Mammary epithelial cell (primary cell): Measurements from ENCODE around the gene A2ML1.

Experiments
- CTCF ChIP-seq, 2 donors: IDR thresholded peaks in 1 of 2; conservative IDR thresholded peaks in 1 of 2; 2 replicates each; pipeline ENCODE4 v1.5.1; 2011 to 2012; ENCODE audit warnings: inconsistent platforms in 2 of 2, low read length in 2 of 2, mild to moderate bottlenecking in 2 of 2, control low read depth in 1 of 2, low read depth in 1 of 2; ENCODE audit not compliant: insufficient read depth in 1 of 2; ENCODE audit errors: extremely low read depth in 1 of 2
- EZH2 ChIP-seq: IDR thresholded peaks from 2 replicates; pipeline ENCODE4 v1.6.1; 2012; ENCODE audit warnings: low read length, inconsistent platforms, borderline replicate concordance

- no peak for TF ChIP-seq EZH2
- TF ChIP-seq CTCF (conservative IDR thresholded peaks at IDR 0.05 in 1 of 2, IDR thresholded peaks at IDR 0.05 in 1 of 2; ENCODE audit: extremely low read depth in 1 of 2, insufficient read depth in 1 of 2, low read depth in 1 of 2, low read length in 2 of 2), result no peak
Measured at GRCh38 chr12:8867786-8868185, 45.4 kb downstream of the A2ML1 start.
